Measurements from ENCODE around the gene LRRC17. TPM values are rescaled to one million over a fixed set of nuclear protein-coding genes. Genes with fewer than 3 reads are reported as not detected.

LRRC17 gene, protein sequence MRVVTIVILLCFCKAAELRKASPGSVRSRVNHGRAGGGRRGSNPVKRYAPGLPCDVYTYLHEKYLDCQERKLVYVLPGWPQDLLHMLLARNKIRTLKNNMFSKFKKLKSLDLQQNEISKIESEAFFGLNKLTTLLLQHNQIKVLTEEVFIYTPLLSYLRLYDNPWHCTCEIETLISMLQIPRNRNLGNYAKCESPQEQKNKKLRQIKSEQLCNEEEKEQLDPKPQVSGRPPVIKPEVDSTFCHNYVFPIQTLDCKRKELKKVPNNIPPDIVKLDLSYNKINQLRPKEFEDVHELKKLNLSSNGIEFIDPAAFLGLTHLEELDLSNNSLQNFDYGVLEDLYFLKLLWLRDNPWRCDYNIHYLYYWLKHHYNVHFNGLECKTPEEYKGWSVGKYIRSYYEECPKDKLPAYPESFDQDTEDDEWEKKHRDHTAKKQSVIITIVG
- total RNA-seq (2022; extraction: Qiagen RNA extraction): 0.03 to 0.16 TPM (median 0.11 TPM) in 4 of 5 replicates, not detected in the other

DNA sequence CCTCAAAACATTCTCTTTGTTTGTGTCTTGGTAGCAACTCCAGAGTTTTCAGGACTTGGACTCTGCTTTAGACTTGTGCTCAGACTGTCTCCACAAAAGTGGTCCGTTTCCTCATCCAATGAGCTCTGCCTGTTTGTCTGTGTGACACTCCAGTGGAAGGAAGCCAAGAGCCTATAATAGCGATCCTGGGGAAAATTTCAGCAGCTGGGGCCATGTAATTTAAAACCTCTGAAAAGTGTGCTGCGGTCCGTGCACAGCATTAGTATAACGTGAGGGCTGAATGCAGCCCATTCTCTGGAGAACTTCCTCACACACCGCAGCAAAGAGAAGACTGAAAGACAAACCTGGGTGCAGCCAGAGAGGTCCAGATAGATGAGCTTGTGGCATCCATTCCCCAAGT, at the start of gene LRRC17:
Gene LRRC17, plus strand, starts transcription at position 259 of the 400 bp plus-strand sequence. CDS start 20,914 bp downstream, outside the sequence.

Other genes with a start within 250 kb of the LRRC17 start
- gene POLR2J2, start 241.3 kb upstream of the LRRC17 start, total RNA-seq (2022; extraction: Qiagen RNA extraction): 0.10 to 0.75 TPM (median 0.52 TPM) in 5 replicates
- 6.9 to 7.7 TPM (median 7.3 TPM) in 5 replicates for gene FAM185A, start 164.0 kb upstream of the LRRC17 start, total RNA-seq (2022; extraction: Qiagen RNA extraction)
- gene FBXL13, start 161.8 kb downstream of the LRRC17 start, total RNA-seq (2022; extraction: Qiagen RNA extraction): 0.26 to 0.88 TPM (median 0.61 TPM) in 5 replicates
- 30.1 to 39.5 TPM (median 37.1 TPM) in 5 replicates for gene ARMC10, start 162.1 kb downstream of the LRRC17 start, total RNA-seq (2022; extraction: Qiagen RNA extraction)
- gene NAPEPLD, start 236.1 kb downstream of the LRRC17 start, total RNA-seq (2022; extraction: Qiagen RNA extraction): 2.9 to 4.5 TPM (median 3.6 TPM) in 5 replicates